WTC11 (cell line): ENCODE measurements around the gene S1PR3. TPM values are rescaled to one million over a fixed set of nuclear protein-coding genes. Genes with fewer than 3 reads are reported as not detected.

Source experiments
- ATAC-seq: fragments of 200-7000 bp; cut with Tn5 transposase; 2 replicates; pipeline ENCODE4 v1.10.0; 2021; ENCODE audit warnings: mild to moderate bottlenecking, moderate library complexity
- CTCF ChIA-PET: fragments of 300-600 bp; sonication (Branson Sonifier 250); formaldehyde crosslinking; loops from one replicate; lab custom pipeline; 2021; ENCODE audit warnings: antibody characterized with exemption; lab: Charles Lee
- POLR2A ChIA-PET: fragments of 350-600 bp; sonication (Branson Sonifier 250); formaldehyde crosslinking; loops from one replicate; lab custom pipeline; 2021; ENCODE audit warnings: antibody characterized with exemption; lab: Charles Lee
- DNase-seq: peaks from one replicate; pipeline ENCODE4 v3.0.0; 2021; ENCODE audit warnings: low spot score
- H3K27ac Mint-ChIP-seq: 2 replicates; pipeline ENCODE4 v1.8.0; 2021; ENCODE audit warnings: mixed read lengths
- H3K27me3 Mint-ChIP-seq: 2 replicates; pipeline ENCODE4 v1.8.0; 2021; ENCODE audit warnings: low read depth, mild to moderate bottlenecking, moderate library complexity, mixed read lengths
- H3K36me3 Mint-ChIP-seq: 2 replicates; pipeline ENCODE4 v1.8.0; 2021; ENCODE audit warnings: mixed read lengths
- H3K4me1 Mint-ChIP-seq: 2 replicates; pipeline ENCODE4 v1.8.0; 2022; ENCODE audit warnings: mixed read lengths
- H3K4me3 Mint-ChIP-seq: 2 replicates; pipeline ENCODE4 v1.8.0; 2021; ENCODE audit warnings: mild to moderate bottlenecking, moderate library complexity, mixed read lengths
- H3K9me3 Mint-ChIP-seq: 2 replicates; pipeline ENCODE4 v1.8.0; 2021; ENCODE audit warnings: mixed read lengths
- ARID4B ChIP-seq: sonication (generic); formaldehyde crosslinking; IDR thresholded peaks from 2 replicates; pipeline ENCODE4 v1.8.0; 2023; ENCODE audit warnings: missing genetic modification reagents, mild to moderate bottlenecking, borderline replicate concordance
- ATF6 ChIP-seq: sonication (generic); formaldehyde crosslinking; IDR thresholded peaks from 2 replicates; pipeline ENCODE4 v1.8.1; 2023; ENCODE audit warnings: mild to moderate bottlenecking, missing genetic modification reagents
- E2F5 ChIP-seq: sonication (generic); formaldehyde crosslinking; IDR thresholded peaks from 2 replicates; pipeline ENCODE4 v1.8.1; 2022; ENCODE audit warnings: mild to moderate bottlenecking, moderate library complexity, missing genetic modification reagents
- EMX1 ChIP-seq: fragments of 250-450 bp; sonication (Bioruptor Pico); IDR thresholded peaks from 2 replicates; pipeline ENCODE4 v1.8.0; 2021; ENCODE audit warnings: mild to moderate bottlenecking
- FOXJ3 ChIP-seq: sonication (generic); formaldehyde crosslinking; IDR thresholded peaks from 2 replicates; pipeline ENCODE4 v1.9.0; 2021; ENCODE audit warnings: missing genetic modification reagents, mild to moderate bottlenecking, borderline replicate concordance
- FOXK1 ChIP-seq: sonication (generic); formaldehyde crosslinking; IDR thresholded peaks from 2 replicates; pipeline ENCODE4 v1.8.0; 2022; ENCODE audit warnings: mild to moderate bottlenecking, moderate library complexity, missing genetic modification reagents
- FOXP4 ChIP-seq: sonication (generic); formaldehyde crosslinking; IDR thresholded peaks from 2 replicates; pipeline ENCODE4 v1.8.0; 2022; ENCODE audit warnings: mild to moderate bottlenecking, missing genetic modification reagents
- IRF2 ChIP-seq: sonication (generic); formaldehyde crosslinking; IDR thresholded peaks from 2 replicates; pipeline ENCODE4 v1.8.0; 2022; ENCODE audit warnings: low read depth, missing genetic modification reagents, borderline replicate concordance
- KAT7 ChIP-seq: sonication (generic); formaldehyde crosslinking; IDR thresholded peaks from 2 replicates; pipeline ENCODE4 v1.8.1; 2023; ENCODE audit warnings: missing genetic modification reagents, mild to moderate bottlenecking, borderline replicate concordance
- NR2C2 ChIP-seq: sonication (generic); formaldehyde crosslinking; IDR thresholded peaks from 2 replicates; pipeline ENCODE4 v1.8.0; 2022; ENCODE audit warnings: mild to moderate bottlenecking, missing genetic modification reagents
- RELA ChIP-seq: sonication (generic); formaldehyde crosslinking; IDR thresholded peaks from 2 replicates; pipeline ENCODE4 v1.8.1; 2022; ENCODE audit warnings: missing genetic modification reagents, mild to moderate bottlenecking, borderline replicate concordance
- USF1 ChIP-seq: sonication (generic); formaldehyde crosslinking; IDR thresholded peaks from 2 replicates; pipeline ENCODE4 v1.8.0; 2022; ENCODE audit warnings: mild to moderate bottlenecking, missing genetic modification reagents
- ZNF512 ChIP-seq: sonication (generic); formaldehyde crosslinking; IDR thresholded peaks from 2 replicates; pipeline ENCODE4 v1.8.1; 2022; ENCODE audit warnings: missing genetic modification reagents, borderline replicate concordance
- total RNA-seq: library from RNA; stranded (reverse); gene quantifications from 3 replicates; pipeline ENCODE4 v1.2.3, GENCODE V29; 2021

The S1PR3 gene
- total RNA-seq, 1 experiment from 2014 or later: 7.1 TPM

GRCh38 chr9:88988796-88989641 lies 2.2 kb upstream of the S1PR3 start (continued):
- TF ChIP-seq IRF2 (CRISPR knock-in tag) (no peak), ATF6 (no peak)

GRCh38 chr9:88990041-88990728 lies 1.1 kb upstream of the S1PR3 start:
- ChIA-PET POLR2A (interaction anchor here (0.6 to 1.2 kb wide), 2 partner anchors 188 to 244 kb away, joined by 3 to 4 read pairs; no protein-coding TSS in a partner anchor), CTCF (interaction anchor here (1.2 to 2.3 kb wide), 4 partner anchors 19 to 397 kb away, joined by 3 to 11 read pairs (median 4); no protein-coding TSS in a partner anchor)
- TF ChIP-seq FOXP4 (CRISPR knock-in tag) (no peak), EMX1 (CRISPR knock-in tag) (no peak), FOXJ3 (CRISPR knock-in tag) (no peak), FOXK1 (CRISPR knock-in tag) (no peak), ZNF512 (CRISPR knock-in tag) (no peak), E2F5 (CRISPR knock-in tag) (no peak), RELA (CRISPR knock-in tag) (no peak), NR2C2 (no peak)
- Mint-ChIP-seq H3K4me3 (peak overlapping the region; percentile 84), H3K4me1 (peaks cover 34% of the 10 kb centered on the region), H3K9me3 (peaks cover 9% of the 10 kb centered on the region), H3K36me3 (0 out of 2 replicates have a peak, but pooled peaks cover 2% of the 10 kb centered on the region), H3K27ac (peak overlapping the region; percentile 49; the same call in 1 of the 2 replicates), H3K27me3 (peaks cover 18% of the 10 kb centered on the region)
- ATAC-seq: peak; percentile 42
- DNase-seq: peak; percentile 46

- Mint-ChIP-seq H3K4me3 (peak overlapping the region; percentile 84), H3K4me1 (peaks cover 34% of the 10 kb centered on the region), H3K9me3 (peaks cover 7% of the 10 kb centered on the region), H3K27me3 (peaks cover 18% of the 10 kb centered on the region), H3K27ac (0 out of 2 replicates have a peak overlapping the region, but pooled peaks have one; percentile 36), H3K36me3 (0 out of 2 replicates have a peak, but pooled peaks cover 2% of the 10 kb centered on the region)
- ATAC-seq: peak; percentile 80
- CTCF ChIA-PET: interaction anchor here (0.9 to 2.6 kb wide), 6 partner anchors 10 to 400 kb away, joined by 3 to 13 read pairs (median 3); no protein-coding TSS in a partner anchor
- DNase-seq: peak; percentile 72
- POLR2A ChIA-PET: interaction anchor here (1.0 kb wide), 1 partner anchor 328 kb away, joined by 3 read pairs; the partner anchor contains the start of gene SECISBP2
- TF ChIP-seq ARID4B (CRISPR knock-in tag): no peak
- no peak for TF ChIP-seq KAT7
- TF ChIP-seq USF1 (CRISPR knock-in tag): no peak
- TF ChIP-seq FOXP4 (CRISPR knock-in tag): peak; percentile 24; the same call in 1 of the 2 replicates
Measured at GRCh38 chr9:88990729-88991065, 571 bp upstream of the S1PR3 start.
